ENCODE data around the gene YJEFN3.
A peak's percentile ranks its signal among the peaks of the same experiment; 100 is the strongest.

GRCh38 chr19:19540715-19541515 is 12.2 kb downstream of the YJEFN3 start:
- TF ChIP-seq CTCF (IDR thresholded peaks at IDR 0.05; ENCODE audit: control extremely low read depth in 1 of 3, insufficient read depth in 1 of 3, low read depth in 1 of 3, low read length in 3 of 3): peak; percentile 11 to 36 (median 20); a peak in 3 of 4 replicates
- no peak for TF ChIP-seq SUZ12 (IDR thresholded peaks at IDR 0.05; ENCODE audit: low read length)
- no peak for TF ChIP-seq CHD2 (IDR thresholded peaks at IDR 0.05; ENCODE audit: low read length)
- TF ChIP-seq ATF3 (IDR thresholded peaks at IDR 0.05; ENCODE audit: insufficient read depth, low read depth, low read length): no peak
- no peak for TF ChIP-seq YY1 (IDR thresholded peaks at IDR 0.05; ENCODE audit: low read depth, low read length)
- no peak for TF ChIP-seq SIN3A (conservative IDR thresholded peaks at IDR 0.05 in 1 of 2, IDR thresholded peaks at IDR 0.05 in 1 of 2; ENCODE audit: low read depth in 1 of 2, low read length in 2 of 2)
- TF ChIP-seq POLR2A (IDR thresholded peaks at IDR 0.05; ENCODE audit: control extremely low read depth in 1 of 2, low read depth in 2 of 2, low read length in 2 of 2): no peak
- no peak for TF ChIP-seq EP300 (IDR thresholded peaks at IDR 0.05; ENCODE audit: borderline replicate concordance in 1 of 2, low read depth in 2 of 2, low read length in 2 of 2)
- no peak for TF ChIP-seq POLR2AphosphoS5 (IDR thresholded peaks at IDR 0.05; ENCODE audit: low read depth, low read length)
- TF ChIP-seq FOSL1 (IDR thresholded peaks at IDR 0.05; ENCODE audit: insufficient read depth, low read depth, low read length): no peak
- TF ChIP-seq SRF (IDR thresholded peaks at IDR 0.05; ENCODE audit: low read depth, low read length): no peak

Data from H1 (cell line).